Middle frontal gyrus (tissue), 1 donor: Measurements from ENCODE around the gene PAQR5.

Experiments used
- DNase-seq: peaks from one replicate; pipeline ENCODE4 v3.0.0-alpha.2; 2015; ENCODE audit warnings: low spot score; ENCODE audit errors: extremely low spot score

Gene PAQR5

GRCh38 chr15:69456208-69457166, 157.8 kb downstream of the PAQR5 start:
- DNase-seq, result no peak
